Measurements from ENCODE around the gene PPY. TPM values are rescaled to one million over a fixed set of nuclear protein-coding genes. Genes with fewer than 3 reads are reported as not detected.
A peak's percentile ranks its signal among the peaks of the same experiment; 100 is the strongest.
"Not testable (repeated sequence)": the region's sequence is repeated elsewhere in the genome, so short reads cannot be mapped to it uniquely, and the experiment has no call there.

The PPY gene
- total RNA-seq, 6 donors from 2014 or later = not detected

GRCh38 chr17:43900858-43901754, 41.2 kb downstream of the PPY start:
- H3K27me3 ChIP-seq = peaks cover 0 to 10% (median 4%) of the 10 kb centered on the region in 4 donors
- no peak for TF ChIP-seq EP300 (IDR thresholded peaks at IDR 0.05)
- peaks cover 14 to 21% (median 16%) of the 10 kb centered on the region in 4 donors for H3K4me1 ChIP-seq
- peak overlapping the region in 3 of 4 donors; percentile 39 to 53 (median 49) for H3K4me3 ChIP-seq
- DNase-seq (no peak), ATAC-seq (ENCODE audit: low FRiP score in 2 of 2) (no peak)
- no peaks in the 10 kb centered on the region for H3K36me3 ChIP-seq
- H3K27ac ChIP-seq = no peak overlapping the region
- WGBS, 2 donors = 25 to 36% methylated on average over 11 to 13 of the region's 13 CpGs
- H3K9me3 ChIP-seq = no peaks in the 10 kb centered on the region

GRCh38 chr17:43900183-43900857, 42.0 kb downstream of the PPY start:
- H3K27me3 ChIP-seq = peaks cover 0 to 2% (median under 1%) of the 10 kb centered on the region in 4 donors
- H3K36me3 ChIP-seq = no peaks in the 10 kb centered on the region
- DNase-seq (peak; percentile 83 to 93), ATAC-seq (ENCODE audit: low FRiP score in 2 of 2) (peak; percentile 90 to 97)
- H3K27ac ChIP-seq = peak overlapping the region in 1 of 4 donors; percentile 26
- no peaks in the 10 kb centered on the region for H3K9me3 ChIP-seq
- no peak for TF ChIP-seq CTCF (IDR thresholded peaks at IDR 0.05)
- H3K4me1 ChIP-seq = peaks cover 8 to 15% (median 11%) of the 10 kb centered on the region in 4 donors
- 4 to 5% methylated on average over 12 to 30 of the region's 31 CpGs for WGBS, 2 donors
- peak overlapping the region in 3 of 4 donors; percentile 39 to 53 (median 49) for H3K4me3 ChIP-seq

- H3K4me1 ChIP-seq = peaks cover 8 to 15% (median 11%) of the 10 kb centered on the region in 4 donors
- H3K9me3 ChIP-seq = no peaks in the 10 kb centered on the region
- no peak overlapping the region for H3K27ac ChIP-seq
- no peak for TF ChIP-seq POLR2AphosphoS5 (IDR thresholded peaks at IDR 0.05)
- no peak for TF ChIP-seq CTCF (IDR thresholded peaks at IDR 0.05)
- TF ChIP-seq POLR2A (IDR thresholded peaks at IDR 0.05) = no peak
- TF ChIP-seq EP300 (IDR thresholded peaks at IDR 0.05) = no peak
- H3K27me3 ChIP-seq = no peaks in the 10 kb centered on the region
- no peaks in the 10 kb centered on the region for H3K36me3 ChIP-seq
- 33 to 44% methylated on average over 1 of the region's 1 CpG for WGBS, 2 donors
- H3K4me3 ChIP-seq = no peak overlapping the region
- no peak for DNase-seq
- no peak for ATAC-seq (ENCODE audit: low FRiP score in 2 of 2)
Measured at GRCh38 chr17:43898446-43898845, 43.8 kb downstream of the PPY start.

- 73 to 85% methylated on average over 3 of the region's 3 CpGs for WGBS, 2 donors
- no peak for TF ChIP-seq CTCF (IDR thresholded peaks at IDR 0.05)
- no peak for TF ChIP-seq POLR2AphosphoS5 (IDR thresholded peaks at IDR 0.05)
- TF ChIP-seq EP300 (IDR thresholded peaks at IDR 0.05) = no peak
- TF ChIP-seq POLR2A (IDR thresholded peaks at IDR 0.05) = no peak
- no peaks in the 10 kb centered on the region for H3K27me3 ChIP-seq
- ATAC-seq (ENCODE audit: low FRiP score in 2 of 2) (no peak), DNase-seq (no peak)
- no peaks in the 10 kb centered on the region for H3K36me3 ChIP-seq
- H3K4me3 ChIP-seq = no peak overlapping the region
- H3K4me1 ChIP-seq = peaks cover 8 to 15% (median 11%) of the 10 kb centered on the region in 4 donors
- no peaks in the 10 kb centered on the region for H3K9me3 ChIP-seq
- H3K27ac ChIP-seq = no peak overlapping the region
Measured at GRCh38 chr17:43897831-43898230, 44.4 kb downstream of the PPY start.

DNA sequence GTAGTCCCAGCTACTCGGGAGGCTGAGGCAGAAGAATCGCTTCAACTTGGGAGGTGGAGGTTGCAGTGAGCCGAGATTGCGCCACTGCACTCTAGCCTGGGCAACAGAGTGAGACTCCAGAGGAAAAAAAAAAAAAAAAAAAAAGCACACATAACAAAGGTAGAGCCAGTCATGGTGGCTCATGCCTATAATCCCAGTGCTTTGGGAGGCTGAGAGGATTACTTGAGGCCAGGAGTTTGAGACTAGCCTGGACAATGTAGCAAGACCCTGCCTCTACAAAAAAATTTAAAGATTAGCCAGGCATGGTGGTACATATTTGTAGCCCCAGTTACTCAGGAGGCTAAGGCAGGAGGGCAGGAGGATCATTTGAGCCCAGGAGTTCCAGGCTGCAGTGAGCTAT, 47.8 kb downstream of the PPY start:
- not testable (repeated sequence) for ATAC-seq (ENCODE audit: low FRiP score in 2 of 2); H3K36me3 ChIP-seq; DNase-seq; H3K9me3 ChIP-seq; H3K27me3 ChIP-seq; H3K4me1 ChIP-seq; H3K4me3 ChIP-seq; H3K27ac ChIP-seq
- 79 to 99% methylated on average over 4 of the region's 4 CpGs for WGBS, 2 donors
